Neuronal stem cell (in vitro differentiated cells): Measurements from ENCODE around the gene NECAB3.

Experiments used
- DNase-seq: peaks from one replicate; pipeline ENCODE4 v3.0.0-alpha.2; 2013; ENCODE audit warnings: low spot score
- H2AFZ ChIP-seq: one replicate; pipeline ENCODE4 v1.6.1; 2013; ENCODE audit warnings: mild to moderate bottlenecking, low read length, inconsistent platforms
- H2AK5ac ChIP-seq: 2 replicates; pipeline ENCODE4 v1.6.1; 2013; ENCODE audit warnings: low read depth, mild to moderate bottlenecking, inconsistent platforms, low read length, moderate library complexity, mixed read lengths
- H2BK120ac ChIP-seq: 2 replicates; pipeline ENCODE4 v1.6.1; 2013; ENCODE audit warnings: low read depth, mild to moderate bottlenecking, inconsistent platforms, low read length, moderate library complexity, mixed read lengths
- H2BK12ac ChIP-seq: one replicate; pipeline ENCODE4 v1.6.1; 2013; ENCODE audit warnings: low read length, inconsistent platforms
- H2BK15ac ChIP-seq: 2 replicates; pipeline ENCODE4 v1.6.1; 2013; ENCODE audit warnings: mild to moderate bottlenecking, low read length, inconsistent platforms, mixed read lengths
- H2BK5ac ChIP-seq: one replicate; pipeline ENCODE4 v1.6.1; 2013; ENCODE audit warnings: inconsistent platforms, mild to moderate bottlenecking, low read length, moderate library complexity
- H3K14ac ChIP-seq: one replicate; pipeline ENCODE4 v1.6.1; 2013; ENCODE audit warnings: low read length, inconsistent platforms
- H3K18ac ChIP-seq: 2 replicates; pipeline ENCODE4 v1.6.1; 2013; ENCODE audit warnings: low read length, inconsistent platforms
- H3K23ac ChIP-seq: 2 replicates; pipeline ENCODE4 v1.6.1; 2013; ENCODE audit warnings: low read depth, mild to moderate bottlenecking, mixed read lengths, low read length, inconsistent platforms; ENCODE audit not compliant: poor library complexity
- H3K27ac ChIP-seq: replicated peaks from 3 replicates; pipeline ENCODE4 v1.5.1; 2013; ENCODE audit warnings: low read length, inconsistent platforms
- H3K27me3 ChIP-seq, 3 experiments: 2 replicates each; pipeline ENCODE4 v1.6.1; 2013; ENCODE audit warnings: low read length in 3 of 3, mild to moderate bottlenecking in 2 of 3, inconsistent platforms in 1 of 3, low read depth in 1 of 3, mixed read lengths in 1 of 3, moderate library complexity in 1 of 3; ENCODE audit not compliant: control insufficient read depth in 3 of 3, insufficient read depth in 3 of 3
- H3K36me3 ChIP-seq, 2 donors: replicated peaks in 1 of 2; 2 replicates each; pipeline ENCODE4 v1.6.1; 2013; ENCODE audit warnings: low read length in 2 of 2; ENCODE audit not compliant: control insufficient read depth in 2 of 2, insufficient read depth in 2 of 2
- H3K4ac ChIP-seq: 2 replicates; pipeline ENCODE4 v1.6.1; 2013; ENCODE audit warnings: inconsistent platforms, mild to moderate bottlenecking, low read length, moderate library complexity
- H3K4me1 ChIP-seq, 2 donors: 1 replicate in 1 of 2; 2 replicates in 1 of 2; pipeline ENCODE4 v1.6.1; 2013; ENCODE audit warnings: low read length in 2 of 2, low read depth in 1 of 2; ENCODE audit not compliant: control insufficient read depth in 2 of 2, insufficient read depth in 1 of 2
- H3K4me2 ChIP-seq: one replicate; pipeline ENCODE4 v1.6.1; 2013; ENCODE audit warnings: mild to moderate bottlenecking, low read length, inconsistent platforms; ENCODE audit not compliant: insufficient read depth, poor library complexity, severe bottlenecking
- H3K4me3 ChIP-seq, 2 donors: 2 replicates each; pipeline ENCODE4 v1.5.1; 2013; ENCODE audit warnings: low read length in 2 of 2, mild to moderate bottlenecking in 2 of 2, inconsistent platforms in 1 of 2, moderate library complexity in 1 of 2
- H3K79me1 ChIP-seq: one replicate; pipeline ENCODE4 v1.6.1; 2013; ENCODE audit warnings: low read depth, mild to moderate bottlenecking, inconsistent platforms, low read length, moderate library complexity
- H3K9ac ChIP-seq: one replicate; pipeline ENCODE4 v1.6.1; 2013; ENCODE audit warnings: mild to moderate bottlenecking, low read depth, low read length, inconsistent platforms; ENCODE audit not compliant: poor library complexity
- H3K9me3 ChIP-seq, 2 donors: replicated peaks in 1 of 2; 2 replicates each; pipeline versions ENCODE3 to v1.6.1; 2013; ENCODE audit warnings: low read length in 2 of 2, mild to moderate bottlenecking in 2 of 2, inconsistent platforms in 1 of 2, low read depth in 1 of 2, mixed read lengths in 1 of 2, moderate library complexity in 1 of 2; ENCODE audit not compliant: control insufficient read depth in 2 of 2, insufficient read depth in 1 of 2
- H4K8ac ChIP-seq: one replicate; pipeline ENCODE4 v1.6.1; 2013; ENCODE audit warnings: low read depth, mild to moderate bottlenecking, inconsistent platforms, low read length, moderate library complexity
- H4K91ac ChIP-seq: one replicate; pipeline ENCODE4 v1.6.1; 2013; ENCODE audit warnings: low read length, low read depth, mild to moderate bottlenecking, inconsistent platforms; ENCODE audit not compliant: poor library complexity
- WGBS, 2 donors: extraction: QIAGEN DNeasy Blood & Tissue Kit; methylation state at CpG; one replicate each; pipeline ENCODE4 v1.1.7; 2013; ENCODE audit warnings: missing lambda C conversion rate in 2 of 2, mixed read lengths in 1 of 2; ENCODE audit not compliant: insufficient read length in 2 of 2, insufficient replicate concordance in 1 of 2; ENCODE audit errors: extremely low coverage in 2 of 2; 5-methylcytosine and 5-hydroxymethylcytosine counted together

Gene NECAB3

GRCh38 chr20:33626190-33626589, 48.0 kb downstream of the NECAB3 start:
- no peak overlapping the region for H3K4me2 ChIP-seq
- no peak overlapping the region for H2BK5ac ChIP-seq
- H3K14ac ChIP-seq: no peak overlapping the region
- no peak overlapping the region for H2AFZ ChIP-seq
- no peak overlapping the region for H2BK12ac ChIP-seq
- H3K18ac ChIP-seq: no peak overlapping the region
- no peak overlapping the region for H3K9ac ChIP-seq
- H4K8ac ChIP-seq: no peak overlapping the region
- H3K23ac ChIP-seq: no peak overlapping the region
- H3K4me3 ChIP-seq: no peak overlapping the region
- DNase-seq: no peak
- H3K4me1 ChIP-seq: peaks cover 0 to 3% of the 10 kb centered on the region in 2 donors
- peaks cover 2% of the 10 kb centered on the region for H3K79me1 ChIP-seq
- no peaks in the 10 kb centered on the region for H3K27me3 ChIP-seq
- H3K9me3 ChIP-seq: peaks cover 0 to 2% of the 10 kb centered on the region in 2 donors
- H2BK120ac ChIP-seq: no peak overlapping the region
- WGBS, 2 donors: no CpG with 5 or more reads among the region's 4 CpGs
- H3K27ac ChIP-seq: no peak overlapping the region
- no peak overlapping the region for H2BK15ac ChIP-seq
- no peak overlapping the region for H3K4ac ChIP-seq
- no peak overlapping the region for H4K91ac ChIP-seq
- H2AK5ac ChIP-seq: no peak overlapping the region
- H3K36me3 ChIP-seq: peaks cover 16 to 77% of the 10 kb centered on the region in 2 donors

DNA sequence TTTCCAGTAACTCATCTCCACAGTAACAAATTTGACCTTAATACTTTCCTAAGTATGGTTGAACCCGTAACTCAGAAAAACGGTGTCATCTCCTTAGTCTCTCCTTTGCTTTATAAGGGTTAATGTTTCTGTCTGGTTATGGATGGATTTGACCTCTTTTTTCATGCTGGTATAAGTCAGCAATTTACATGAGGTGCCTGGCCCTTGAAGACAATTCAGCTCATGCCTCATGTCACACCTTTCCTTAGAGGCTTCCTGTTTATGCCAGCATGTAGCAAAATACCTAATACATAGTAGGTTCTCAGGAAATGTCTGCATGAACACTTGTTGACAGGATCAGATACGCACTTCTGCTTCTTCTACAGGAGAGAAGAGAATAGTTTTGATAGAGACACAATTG, 49.8 kb downstream of the NECAB3 start:
- Histone ChIP-seq H2BK12ac (no peak overlapping the region), H3K18ac (no peak overlapping the region), H2BK120ac (no peak overlapping the region), H3K4me1 (peaks cover 0 to 3% of the 10 kb centered on the region in 2 donors), H2BK5ac (no peak overlapping the region), H3K23ac (no peak overlapping the region), H3K27me3 (no peaks in the 10 kb centered on the region), H2AK5ac (no peak overlapping the region), H3K4me3 (no peak overlapping the region), H4K8ac (peak overlapping the region; percentile 65), H3K36me3 (peaks cover 11 to 66% of the 10 kb centered on the region in 2 donors), H2AFZ (no peak overlapping the region), H3K9ac (no peak overlapping the region), H3K14ac (peak overlapping the region; percentile 47), H3K79me1 (no peaks in the 10 kb centered on the region), H4K91ac (no peak overlapping the region), H3K9me3 (peaks cover 0 to 2% of the 10 kb centered on the region in 2 donors), H3K4ac (no peak overlapping the region), H3K27ac (no peak overlapping the region), H3K4me2 (no peak overlapping the region), H2BK15ac (no peak overlapping the region)
- no peak for DNase-seq
- no CpG with 5 or more reads among the region's 3 CpGs for WGBS, 2 donors

DNA sequence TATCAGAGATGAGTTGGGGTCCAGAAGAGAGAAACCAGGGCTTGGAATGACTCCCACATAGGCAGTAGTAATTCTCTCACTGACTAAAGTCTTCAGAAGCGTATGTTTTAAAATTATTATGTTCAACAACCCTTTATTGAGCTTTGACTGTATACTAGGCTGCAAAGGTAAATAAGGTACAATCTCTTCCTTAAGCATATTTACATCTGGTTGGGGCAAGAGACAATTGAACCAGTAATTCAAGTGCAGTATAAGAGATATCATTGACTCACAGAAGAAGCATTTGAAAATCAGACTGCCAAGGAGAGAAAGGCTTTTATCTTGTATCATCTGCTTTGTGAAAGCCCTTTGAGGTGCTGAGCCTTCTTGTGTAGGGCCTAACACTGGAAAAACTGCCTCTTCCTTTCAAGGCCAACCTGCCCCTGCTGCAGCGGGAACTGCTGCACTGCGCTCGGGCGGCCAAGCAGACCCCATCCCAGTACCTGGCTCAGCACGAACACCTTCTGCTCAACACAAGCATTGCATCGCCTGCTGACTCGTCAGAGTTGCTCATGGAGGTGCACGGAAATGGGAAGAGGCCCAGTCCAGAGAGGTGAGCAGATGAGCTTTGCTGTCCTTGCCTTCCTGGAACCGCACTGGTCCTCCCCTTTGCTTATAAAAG, 51.4 kb downstream of the NECAB3 start:
- H3K4me2 ChIP-seq: no peak overlapping the region
- DNase-seq: no peak
- no peak overlapping the region for H2BK5ac ChIP-seq
- peaks cover 0 to 3% of the 10 kb centered on the region in 2 donors for H3K4me1 ChIP-seq
- H3K79me1 ChIP-seq: no peaks in the 10 kb centered on the region
- H2AFZ ChIP-seq: no peak overlapping the region
- H3K4me3 ChIP-seq: no peak overlapping the region
- no peak overlapping the region for H2BK15ac ChIP-seq
- no peak overlapping the region for H3K4ac ChIP-seq
- no CpG with 5 or more reads among the region's 10 CpGs for WGBS, 2 donors
- H4K91ac ChIP-seq: no peak overlapping the region
- H3K18ac ChIP-seq: no peak overlapping the region
- H3K23ac ChIP-seq: no peak overlapping the region
- no peak overlapping the region for H2BK120ac ChIP-seq
- no peaks in the 10 kb centered on the region for H3K27me3 ChIP-seq
- peaks cover 11 to 60% of the 10 kb centered on the region in 2 donors for H3K36me3 ChIP-seq
- H2BK12ac ChIP-seq: no peak overlapping the region
- H4K8ac ChIP-seq: no peak overlapping the region
- H2AK5ac ChIP-seq: no peak overlapping the region
- no peak overlapping the region for H3K14ac ChIP-seq
- H3K9me3 ChIP-seq: peaks cover 0 to 2% of the 10 kb centered on the region in 2 donors
- H3K9ac ChIP-seq: peak overlapping the region; percentile 50
- no peak overlapping the region for H3K27ac ChIP-seq

DNA sequence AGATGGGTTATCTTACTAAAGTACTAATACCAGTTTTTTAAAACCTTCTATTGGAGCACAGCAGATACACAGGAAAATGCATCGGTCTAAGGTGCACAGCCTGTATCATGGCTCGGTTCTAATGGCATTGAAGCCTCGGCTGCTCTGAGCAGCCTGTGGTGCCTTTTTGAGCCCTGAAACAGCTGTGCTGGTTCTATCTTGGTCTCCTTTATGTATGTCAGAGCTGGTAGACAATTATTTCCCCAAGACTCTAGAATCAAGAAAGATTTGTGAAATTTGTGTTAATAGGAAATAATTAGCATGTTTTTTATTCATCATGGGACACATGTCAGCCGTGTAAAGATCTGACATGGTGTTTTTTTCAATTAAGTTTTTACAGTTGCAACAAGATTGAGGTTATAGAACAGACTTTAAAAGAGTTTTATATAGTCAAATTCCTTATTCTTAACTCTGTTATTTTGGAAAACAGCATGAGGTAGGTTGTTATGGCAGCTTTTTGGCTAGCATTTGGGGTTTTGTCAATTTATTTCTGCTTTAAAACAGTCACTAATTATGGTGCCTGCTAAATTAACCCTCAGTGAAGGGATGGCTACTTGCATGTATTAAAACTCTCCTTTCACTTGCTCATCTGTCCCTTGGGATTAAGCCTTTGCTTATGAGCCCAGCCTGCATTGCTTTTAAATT, 52.4 kb downstream of the NECAB3 start:
- H3K18ac ChIP-seq: no peak overlapping the region
- no peak overlapping the region for H2AFZ ChIP-seq
- no peak overlapping the region for H4K91ac ChIP-seq
- peaks cover 0 to 2% of the 10 kb centered on the region in 2 donors for H3K9me3 ChIP-seq
- no peak overlapping the region for H3K14ac ChIP-seq
- peaks cover 0 to 3% of the 10 kb centered on the region in 2 donors for H3K4me1 ChIP-seq
- no peak overlapping the region for H3K4me3 ChIP-seq
- H3K36me3 ChIP-seq: peaks cover 11 to 56% of the 10 kb centered on the region in 2 donors
- no peak for DNase-seq
- no peak overlapping the region for H4K8ac ChIP-seq
- H3K9ac ChIP-seq: no peak overlapping the region
- no CpG with 5 or more reads among the region's 4 CpGs for WGBS, 2 donors
- no peak overlapping the region for H3K23ac ChIP-seq
- no peaks in the 10 kb centered on the region for H3K27me3 ChIP-seq
- H3K79me1 ChIP-seq: no peaks in the 10 kb centered on the region
- H3K4ac ChIP-seq: no peak overlapping the region
- H3K27ac ChIP-seq: no peak overlapping the region
- no peak overlapping the region for H2BK15ac ChIP-seq
- no peak overlapping the region for H2AK5ac ChIP-seq
- H3K4me2 ChIP-seq: no peak overlapping the region
- no peak overlapping the region for H2BK5ac ChIP-seq
- H2BK12ac ChIP-seq: no peak overlapping the region
- no peak overlapping the region for H2BK120ac ChIP-seq
